Spleen (tissue), 11 donors: ENCODE results near the gene ADRA2B. TPM values are rescaled to one million over a fixed set of nuclear protein-coding genes. Genes with fewer than 3 reads are reported as not detected.
A peak's percentile ranks its signal among the peaks of the same experiment; 100 is the strongest.

Experiments used
- DNase-seq: peaks from one replicate; pipeline ENCODE4 v3.0.0-alpha.2; 2020
- H3K27ac ChIP-seq, 8 donors: fragments of 200-600 bp; sonication (generic) in 7 of 8; 1 replicate in 4 of 8; 2 replicates in 4 of 8; pipeline versions ENCODE4 v1.5.0 to v1.8.0; 2016 to 2021; ENCODE audit warnings: inconsistent platforms in 4 of 8, mild to moderate bottlenecking in 4 of 8, moderate library complexity in 1 of 8
- H3K27me3 ChIP-seq, 7 donors: fragments of 200-600 bp; sonication (generic) in 6 of 7; replicated peaks in 1 of 7; 1 replicate in 4 of 7; 2 replicates in 3 of 7; pipeline versions ENCODE4 v1.5.0 to v1.8.0; 2016 to 2021; ENCODE audit warnings: inconsistent platforms in 3 of 7, mild to moderate bottlenecking in 1 of 7
- H3K36me3 ChIP-seq, 6 donors: fragments of 200-600 bp; sonication (generic) in 5 of 6; 1 replicate in 4 of 6; 2 replicates in 2 of 6; pipeline versions ENCODE4 v1.5.0 to v1.8.0; 2016 to 2021; ENCODE audit warnings: inconsistent platforms in 2 of 6
- H3K4me1 ChIP-seq, 6 donors: fragments of 200-600 bp; sonication (generic) in 5 of 6; 1 replicate in 3 of 6; 2 replicates in 3 of 6; pipeline versions ENCODE4 v1.5.0 to v1.8.0; 2016 to 2021; ENCODE audit warnings: inconsistent platforms in 3 of 6
- H3K4me3 ChIP-seq, 8 donors: fragments of 200-600 bp; sonication (generic) in 7 of 8; 1 replicate in 4 of 8; 2 replicates in 4 of 8; pipeline versions ENCODE4 v1.5.0 to v1.8.0; 2016 to 2021; ENCODE audit warnings: inconsistent platforms in 4 of 8, mild to moderate bottlenecking in 4 of 8, moderate library complexity in 2 of 8
- H3K9me3 ChIP-seq, 8 donors: fragments of 200-600 bp; sonication (generic) in 7 of 8; 1 replicate in 4 of 8; 2 replicates in 4 of 8; pipeline versions ENCODE4 v1.5.0 to v1.8.0; 2016 to 2021; ENCODE audit warnings: inconsistent platforms in 4 of 8
- POLR2A ChIP-seq, 3 donors: fragments of 450-650 bp; IDR thresholded peaks; one replicate each; pipeline ENCODE4 v1.5.1; 2017; ENCODE audit warnings: antibody characterized with exemption in 3 of 3, mild to moderate bottlenecking in 1 of 3
- POLR2AphosphoS5 ChIP-seq, 3 donors: sonication (generic); formaldehyde crosslinking; IDR thresholded peaks; one replicate each; pipeline ENCODE4 v1.5.1; 2017; ENCODE audit warnings: antibody characterized with exemption in 3 of 3
- WGBS, 5 donors: extraction: QIAGEN DNeasy Blood & Tissue Kit in 3 of 5; methylation state at CpG; one replicate each; pipeline versions ENCODE4 v1.1.5 to v1.1.7; 2013 to 2018; 5-methylcytosine and 5-hydroxymethylcytosine counted together
- intact Hi-C: fragments of 100-400 bp; cut with DNase I; formaldehyde crosslinking; loops from one replicate; pipeline ENCODE4 v1.15.0; 2023; ENCODE audit warnings: low total_unique reads
- polyA plus RNA-seq, 3 donors: library from polyadenylated mRNA; stranded (reverse); fragments of 200-250 nt; gene quantifications; one replicate each; pipeline ENCODE4 v1.2.1, GENCODE V29; 2013
- total RNA-seq, 7 donors: library from RNA; depleted of rRNA in 3 of 7; stranded (reverse); fragments of >200 nt in 3 of 7; fragmentation: NEBNext Ultra II Directional in 4 of 7; extraction: Animal tissue kit (Norgen Biotek cat#: 25700) in 4 of 7; gene quantifications; one replicate each; pipeline versions ENCODE4 v1.1.0 to v1.2.1, GENCODE V29; 2016 to 2021
- TF ChIP-seq, protein P1 (sequence below), 11 experiments: fragments of 200-600 bp in 7 of 11; fragments of 450-650 bp in 4 of 11; sonication (generic) in 4 of 11; IDR thresholded peaks in 8 of 11; conservative IDR thresholded peaks in 3 of 11; 1 replicate in 7 of 11; 2 replicates in 4 of 11; pipeline versions ENCODE4 v1.4.0 to v1.8.0; 2016 to 2021; ENCODE audit warnings: antibody characterized with exemption in 11 of 11, inconsistent platforms in 4 of 11, mild to moderate bottlenecking in 1 of 11
- donor health status: healthy with polysubstance abuse.
- donor health status: DM: no; HTN: no; CAD: no; lungs with moderate emphysema.
- donor health status: DM: no; HTN: no; CAD: no.
- donor health status: Bipolar disorder and iron deficiency.
- donor health status: healthy.
- donor health status: DM: no; HTN: no; CAD: no.
- donor health status: DM: yes; HTN: yes; CAD: no.

The ADRA2B gene
- total and polyA plus RNA-seq, 10 donors: 1.8 to 14.2 (median 5.2) TPM

DNA sequence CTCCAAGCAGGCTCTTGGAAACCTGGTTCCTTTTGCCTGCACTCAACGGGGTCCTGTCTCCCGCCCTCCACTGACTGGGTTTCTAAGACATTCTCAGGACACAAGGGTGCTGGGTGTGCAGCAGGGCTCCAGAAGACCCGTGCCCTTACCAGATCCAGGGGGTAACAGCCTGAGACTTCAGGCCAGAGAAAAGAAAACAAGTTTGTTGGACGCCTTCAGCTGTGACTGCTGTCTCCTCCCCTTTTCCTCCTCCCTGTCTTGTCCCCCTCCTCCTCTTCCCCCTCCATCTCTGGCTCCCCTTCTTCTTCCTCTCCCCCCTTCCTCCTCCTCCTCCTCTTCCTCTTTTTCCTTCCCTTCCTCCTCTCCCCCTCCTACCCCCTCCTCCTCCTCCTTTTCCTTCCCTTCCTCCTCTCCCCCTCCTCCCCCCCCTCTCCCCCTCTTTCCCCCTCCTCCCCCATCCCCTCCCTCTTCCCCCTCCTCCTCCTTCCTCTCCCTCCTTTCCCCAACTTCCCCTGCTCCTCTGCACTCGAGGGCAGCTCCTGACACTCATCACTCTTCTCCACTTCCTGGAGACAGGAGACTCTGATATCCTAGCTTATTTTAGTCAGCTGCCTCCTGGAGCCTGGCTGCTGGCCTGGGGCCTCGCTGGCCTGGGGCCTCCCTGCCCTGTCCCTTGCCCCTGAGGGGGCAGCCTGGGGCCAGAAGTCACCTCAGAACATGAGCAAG, 12.4 kb downstream of the ADRA2B start:
- H3K4me3 ChIP-seq: no peak overlapping the region
- 21 to 38% (median 34%) methylated on average over 5 to 6 of the region's 6 CpGs for WGBS, 5 donors
- intact Hi-C loops: no loop called here
- H3K4me1 ChIP-seq: peaks cover 0 to 46% (median 16%) of the 10 kb centered on the region in 6 donors
- peaks cover 0 to 21% (median 17%) of the 10 kb centered on the region in 8 donors for H3K9me3 ChIP-seq
- peak overlapping the region in 2 of 8 donors; percentile 36 to 47 for H3K27ac ChIP-seq
- peaks cover 0 to 5% (median 0%) of the 10 kb centered on the region in 7 donors for H3K27me3 ChIP-seq
- TF ChIP-seq POLR2A (IDR thresholded peaks at IDR 0.05) (no peak), POLR2AphosphoS5 (IDR thresholded peaks at IDR 0.05) (no peak)
- TF ChIP-seq, protein P1, sequence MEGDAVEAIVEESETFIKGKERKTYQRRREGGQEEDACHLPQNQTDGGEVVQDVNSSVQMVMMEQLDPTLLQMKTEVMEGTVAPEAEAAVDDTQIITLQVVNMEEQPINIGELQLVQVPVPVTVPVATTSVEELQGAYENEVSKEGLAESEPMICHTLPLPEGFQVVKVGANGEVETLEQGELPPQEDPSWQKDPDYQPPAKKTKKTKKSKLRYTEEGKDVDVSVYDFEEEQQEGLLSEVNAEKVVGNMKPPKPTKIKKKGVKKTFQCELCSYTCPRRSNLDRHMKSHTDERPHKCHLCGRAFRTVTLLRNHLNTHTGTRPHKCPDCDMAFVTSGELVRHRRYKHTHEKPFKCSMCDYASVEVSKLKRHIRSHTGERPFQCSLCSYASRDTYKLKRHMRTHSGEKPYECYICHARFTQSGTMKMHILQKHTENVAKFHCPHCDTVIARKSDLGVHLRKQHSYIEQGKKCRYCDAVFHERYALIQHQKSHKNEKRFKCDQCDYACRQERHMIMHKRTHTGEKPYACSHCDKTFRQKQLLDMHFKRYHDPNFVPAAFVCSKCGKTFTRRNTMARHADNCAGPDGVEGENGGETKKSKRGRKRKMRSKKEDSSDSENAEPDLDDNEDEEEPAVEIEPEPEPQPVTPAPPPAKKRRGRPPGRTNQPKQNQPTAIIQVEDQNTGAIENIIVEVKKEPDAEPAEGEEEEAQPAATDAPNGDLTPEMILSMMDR (IDR thresholded peaks at IDR 0.05 in 8 of 11, conservative IDR thresholded peaks at IDR 0.05 in 3 of 11): no peak
- no peaks in the 10 kb centered on the region for H3K36me3 ChIP-seq
- DNase-seq: no peak

DNA sequence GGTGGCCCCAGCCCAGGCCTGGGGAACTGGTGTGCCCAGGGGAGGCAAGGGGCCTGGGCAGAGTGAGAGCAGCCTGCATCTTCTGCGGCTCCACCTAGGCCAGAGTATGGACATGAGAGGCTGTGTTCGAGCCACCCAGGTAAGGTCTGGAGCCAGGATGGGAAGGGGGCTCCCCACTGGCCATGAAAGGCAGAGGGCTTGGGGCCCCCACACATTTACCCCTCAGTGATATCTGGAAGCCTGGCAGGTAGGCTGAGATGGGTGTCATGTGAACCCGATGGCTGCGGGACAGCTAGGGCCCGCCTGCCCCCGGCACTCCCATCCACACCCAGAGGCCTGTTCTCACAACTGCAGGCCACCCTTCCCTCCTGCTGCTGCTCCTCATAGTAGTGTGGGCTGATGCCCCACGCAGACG, 13.2 kb downstream of the ADRA2B start:
- Histone ChIP-seq H3K4me1 (peaks cover 0 to 46% (median 13%) of the 10 kb centered on the region in 6 donors), H3K27ac (no peak overlapping the region), H3K36me3 (no peaks in the 10 kb centered on the region), H3K9me3 (peaks cover 0 to 21% (median 17%) of the 10 kb centered on the region in 8 donors), H3K4me3 (no peak overlapping the region), H3K27me3 (no peaks in the 10 kb centered on the region)
- peak; percentile 67 for DNase-seq
- 78 to 93% (median 86%) methylated on average over 4 to 8 of the region's 8 CpGs for WGBS, 5 donors
- TF ChIP-seq POLR2A (IDR thresholded peaks at IDR 0.05) (no peak), POLR2AphosphoS5 (IDR thresholded peaks at IDR 0.05) (no peak)
- TF ChIP-seq, protein P1 (IDR thresholded peaks at IDR 0.05 in 8 of 11, conservative IDR thresholded peaks at IDR 0.05 in 3 of 11): no peak
- intact Hi-C loops: no loop called here

DNA sequence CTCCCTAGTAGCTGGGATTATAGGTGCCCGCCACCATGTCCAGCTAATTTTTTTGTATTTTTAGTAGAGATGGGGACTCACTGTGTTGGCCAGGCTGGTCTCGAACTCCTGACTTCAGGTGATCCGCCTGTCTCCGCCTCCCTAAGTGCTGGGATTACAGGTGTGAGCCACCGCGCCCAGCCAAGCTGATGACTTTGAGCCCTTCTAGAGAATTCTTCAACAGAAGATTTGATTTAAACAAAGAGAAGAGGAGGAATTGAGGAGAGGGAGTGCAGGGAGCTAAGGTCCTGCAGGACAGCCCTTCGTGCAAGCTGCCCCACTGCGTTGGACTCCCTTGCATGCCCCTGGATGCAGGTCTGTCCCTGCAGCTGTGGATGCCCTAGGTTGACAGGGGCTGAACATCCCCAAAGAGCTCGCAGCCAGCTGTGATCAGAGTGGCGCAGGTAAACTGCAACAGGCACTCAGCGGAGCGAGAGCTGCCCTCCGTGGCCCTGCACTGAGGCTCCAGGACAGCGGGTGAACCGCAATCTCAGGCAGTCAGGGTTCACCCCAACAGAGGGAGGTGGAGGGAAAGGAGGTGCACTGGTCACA, 13.7 kb downstream of the ADRA2B start:
- TF ChIP-seq, protein P1 (IDR thresholded peaks at IDR 0.05 in 8 of 11, conservative IDR thresholded peaks at IDR 0.05 in 3 of 11): no peak
- no peak for TF ChIP-seq POLR2AphosphoS5 (IDR thresholded peaks at IDR 0.05)
- TF ChIP-seq POLR2A (IDR thresholded peaks at IDR 0.05): no peak
- intact Hi-C loops: no loop called here
- Histone ChIP-seq H3K27ac (no peak overlapping the region), H3K36me3 (no peaks in the 10 kb centered on the region), H3K9me3 (peaks cover 0 to 21% (median 17%) of the 10 kb centered on the region in 8 donors), H3K27me3 (no peaks in the 10 kb centered on the region), H3K4me3 (no peak overlapping the region), H3K4me1 (peaks cover 0 to 43% (median 13%) of the 10 kb centered on the region in 6 donors)
- WGBS, 5 donors: 92 to 98% (median 95%) methylated on average over 13 to 15 of the region's 15 CpGs
- DNase-seq: peak; percentile 51

DNA sequence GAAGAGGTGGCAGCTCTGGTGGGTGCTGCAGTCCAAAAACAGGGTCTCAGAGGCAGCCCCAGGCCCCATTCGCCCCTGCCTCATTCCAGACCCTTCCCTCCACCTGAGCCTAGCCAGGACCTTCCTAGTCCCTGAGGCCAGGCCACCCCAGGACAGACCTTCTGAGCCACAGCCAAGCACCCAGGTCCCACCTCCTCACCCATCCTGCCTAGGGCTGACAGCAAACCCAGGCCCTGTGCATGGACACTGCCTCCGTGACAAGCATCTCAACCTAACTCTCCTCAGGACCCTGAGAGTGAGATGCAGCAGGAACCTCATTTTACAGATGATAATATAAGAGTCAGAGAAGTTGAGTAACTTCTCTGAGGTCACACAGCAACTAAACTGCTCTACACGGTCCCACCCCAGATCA, 15.5 kb downstream of the ADRA2B start:
- H3K4me1 ChIP-seq: peaks cover 0 to 42% (median 13%) of the 10 kb centered on the region in 6 donors
- DNase-seq: peak; percentile 39
- H3K36me3 ChIP-seq: no peaks in the 10 kb centered on the region
- no peak overlapping the region for H3K4me3 ChIP-seq
- H3K27ac ChIP-seq: no peak overlapping the region
- TF ChIP-seq, protein P1 (IDR thresholded peaks at IDR 0.05 in 8 of 11, conservative IDR thresholded peaks at IDR 0.05 in 3 of 11): no peak
- TF ChIP-seq POLR2A (IDR thresholded peaks at IDR 0.05) (no peak), POLR2AphosphoS5 (IDR thresholded peaks at IDR 0.05) (no peak)
- whole genome bisulfite sequencing, 5 donors: 76 to 88% (median 84%) methylated on average over 3 of the region's 3 CpGs
- intact Hi-C loops: no loop called here
- H3K9me3 ChIP-seq: peaks cover 0 to 15% (median 13%) of the 10 kb centered on the region in 8 donors
- no peaks in the 10 kb centered on the region for H3K27me3 ChIP-seq
